GM18951 (cell line): Measurements from ENCODE around the gene PEAK1.
"Not testable (repeated sequence)": the region's sequence is repeated elsewhere in the genome, so short reads cannot be mapped to it uniquely, and the experiment has no call there.

Experiments used
- POLR2A ChIP-seq: IDR thresholded peaks from 4 replicates; pipeline ENCODE4 v1.6.1; 2011; ENCODE audit warnings: mild to moderate bottlenecking; ENCODE audit not compliant: insufficient read length, insufficient read depth; ENCODE audit errors: extremely low read depth
- in situ Hi-C: fragments of 300-500 bp; cut with MboI; formaldehyde crosslinking; loops from one replicate; pipeline ENCODE4 v1.12.0; 2022; ENCODE audit warnings: low sequenced_read_pairs, mixed read lengths, inconsistent platforms; ENCODE audit not compliant: unreplicated experiment

PEAK1 gene

GRCh38 chr15:77415450-77416147, 4.3 kb downstream of the PEAK1 start:
- no peak for TF ChIP-seq POLR2A
- in situ Hi-C loops: no loop called here

GRCh38 chr15:77414789-77415442, 5.0 kb downstream of the PEAK1 start:
- in situ Hi-C loops: no loop called here
- no peak for TF ChIP-seq POLR2A

- in situ Hi-C loops: no loop called here
Measured at GRCh38 chr15:77413699-77414349, 6.1 kb downstream of the PEAK1 start.

GRCh38 chr15:77412972-77413698, 6.8 kb downstream of the PEAK1 start:
- in situ Hi-C loops: no loop called here
- no peak for TF ChIP-seq POLR2A

More at GRCh38 chr15:77413699-77414349, 6.1 kb downstream of the PEAK1 start:
- no peak for TF ChIP-seq POLR2A

- TF ChIP-seq POLR2A: no peak
- in situ Hi-C loops: no loop called here
Measured at GRCh38 chr15:77411619-77411976, 8.3 kb downstream of the PEAK1 start.

GRCh38 chr15:77410701-77411618, 8.9 kb downstream of the PEAK1 start:
- in situ Hi-C loops: no loop called here
- no peak for TF ChIP-seq POLR2A

GRCh38 chr15:77410157-77410500, 9.8 kb downstream of the PEAK1 start:
- in situ Hi-C loops: not testable (repeated sequence)

- TF ChIP-seq POLR2A: no peak
- in situ Hi-C loops: no loop called here
Measured at GRCh38 chr15:77409259-77410156, 10.4 kb downstream of the PEAK1 start.

GRCh38 chr15:77406846-77407245, 13.1 kb downstream of the PEAK1 start:
- TF ChIP-seq POLR2A: no peak
- in situ Hi-C loops: no loop called here

- in situ Hi-C loops: not testable (repeated sequence)
Measured at GRCh38 chr15:77406173-77406759, 13.6 kb downstream of the PEAK1 start.

- in situ Hi-C loops: no loop called here
- no peak for TF ChIP-seq POLR2A
Measured at GRCh38 chr15:77402740-77403379, 17.0 kb downstream of the PEAK1 start.
